HCT116 (cell line): Measurements from ENCODE around the gene SNN. TPM values are rescaled to one million over a fixed set of nuclear protein-coding genes. Genes with fewer than 3 reads are reported as not detected.

Source experiments
- ATAC-seq: fragments of 200-7000 bp; cut with Tn5 transposase; 2 replicates; pipeline ENCODE4 v1.9.1; 2020; ENCODE audit warnings: mild to moderate bottlenecking, moderate library complexity
- BruUV-seq: library from RNA; stranded (reverse); fragments of 400-500 nt; replicated peaks from 2 replicates; lab custom pipeline; 2021; lab: Mats Ljungman, UMichigan
- CTCF ChIA-PET: fragments of 300-600 bp; sonication (Branson Sonifier 250); formaldehyde crosslinking; loops from one replicate; lab custom pipeline; 2021; ENCODE audit warnings: antibody characterized with exemption; lab: Charles Lee
- POLR2A ChIA-PET: fragments of 300-600, 350-600 bp; sonication (Branson Sonifier 250); formaldehyde crosslinking; loops from one replicate; lab custom pipeline; 2021; ENCODE audit warnings: antibody characterized with exemption; lab: Charles Lee
- RAD21 ChIA-PET, 2 experiments: fragments of 300-600 bp; sonication (Branson Sonifier 250); formaldehyde crosslinking; loops; one replicate each; lab custom pipeline; 2023; ENCODE audit warnings: low total read pairs in 2 of 2; ENCODE audit not compliant: uncharacterized antibody in 2 of 2, unreplicated experiment in 2 of 2, low non-redundant PET in 1 of 2; lab: Charles Lee
- DNase-seq: peaks from one replicate; pipeline ENCODE4 v3.0.0-alpha.2; 2010; ENCODE audit warnings: low read depth, low spot score
- H2AFZ ChIP-seq: fragments of 200-600 bp; shearing (Covaris generic), sonication (generic); 2 replicates; pipeline ENCODE4 v1.6.1; 2017; ENCODE audit warnings: low read depth, mixed run types, mixed read lengths, antibody characterized with exemption, low read length; ENCODE audit not compliant: poor library complexity, severe bottlenecking
- H3K27ac ChIP-seq: 2 replicates; pipeline ENCODE4 v1.5.1; 2012; ENCODE audit warnings: low read depth, low read length
- H3K27me3 ChIP-seq: fragments of 200-600 bp; sonication (generic); 2 replicates; pipeline ENCODE4 v1.6.1; 2016; ENCODE audit warnings: mixed run types, low read length, mixed read lengths; ENCODE audit not compliant: insufficient read depth
- H3K36me3 ChIP-seq, 2 experiments: fragments of 200-500 bp in 1 of 2; fragments of 200-600 bp in 1 of 2; sonication (Bioruptor generic) in 1 of 2; sonication (generic) in 1 of 2; 2 replicates each; pipeline versions ENCODE4 v1.5.1 to v1.6.1; 2014 to 2016; ENCODE audit warnings: low read length in 2 of 2, inconsistent platforms in 1 of 2, mixed read lengths in 1 of 2, mixed run types in 1 of 2; ENCODE audit not compliant: insufficient read depth in 2 of 2, control insufficient read depth in 1 of 2
- H3K4me1 ChIP-seq, 2 experiments: fragments of 200-600 bp in 1 of 2; sonication (generic) in 1 of 2; 2 replicates each; pipeline versions ENCODE4 v1.5.1 to v1.6.1; 2012 to 2017; ENCODE audit warnings: low read length in 2 of 2, inconsistent platforms in 1 of 2, mild to moderate bottlenecking in 1 of 2, mixed read lengths in 1 of 2, mixed run types in 1 of 2, moderate library complexity in 1 of 2; ENCODE audit not compliant: insufficient read depth in 2 of 2, control insufficient read depth in 1 of 2
- H3K4me2 ChIP-seq: fragments of 200-600 bp; sonication (generic); 2 replicates; pipeline ENCODE4 v1.6.1; 2017; ENCODE audit warnings: mixed run types, low read length, mixed read lengths
- H3K4me3 ChIP-seq, 2 experiments: fragments of 200-600 bp in 1 of 2; sonication (generic) in 1 of 2; replicated peaks in 1 of 2; 2 replicates each; pipeline ENCODE4 v1.5.1; 2011 to 2016; ENCODE audit warnings: low read length in 2 of 2, control low read depth in 1 of 2, low read depth in 1 of 2, mild to moderate bottlenecking in 1 of 2, mixed read lengths in 1 of 2, mixed run types in 1 of 2
- H3K79me2 ChIP-seq: fragments of 200-600 bp; sonication (generic); 2 replicates; pipeline ENCODE4 v1.6.1; 2017; ENCODE audit warnings: mild to moderate bottlenecking, mixed run types, low read length, moderate library complexity, mixed read lengths; ENCODE audit not compliant: insufficient read depth
- H3K9ac ChIP-seq: fragments of 200-600 bp; sonication (generic); 2 replicates; pipeline ENCODE4 v1.6.1; 2016; ENCODE audit warnings: low read length, mixed read lengths
- H3K9me2 ChIP-seq: fragments of 200-600 bp; sonication (generic), shearing (Covaris generic); 2 replicates; pipeline ENCODE4 v1.6.1; 2017; ENCODE audit warnings: mixed run types, mild to moderate bottlenecking, moderate library complexity; ENCODE audit not compliant: insufficient read depth
- H3K9me3 ChIP-seq, 2 experiments: fragments of 200-500 bp in 1 of 2; fragments of 200-600 bp in 1 of 2; sonication (Bioruptor generic) in 1 of 2; sonication (generic) in 1 of 2; 2 replicates each; pipeline ENCODE4 v1.6.1; 2014 to 2017; ENCODE audit warnings: low read length in 2 of 2, mixed read lengths in 2 of 2, inconsistent platforms in 1 of 2, low read depth in 1 of 2, mild to moderate bottlenecking in 1 of 2, mixed run types in 1 of 2, moderate library complexity in 1 of 2; ENCODE audit not compliant: control insufficient read depth in 1 of 2, insufficient read depth in 1 of 2
- H4K20me1 ChIP-seq: fragments of 200-600 bp; sonication (generic), shearing (Covaris generic); 2 replicates; pipeline ENCODE4 v1.6.1; 2017; ENCODE audit warnings: mixed run types, mild to moderate bottlenecking, moderate library complexity; ENCODE audit not compliant: insufficient read depth
- EGR1 ChIP-seq: IDR thresholded peaks from 2 replicates; pipeline ENCODE4 v1.6.1; 2012; ENCODE audit warnings: low read depth
- FOSL1 ChIP-seq: IDR thresholded peaks from 2 replicates; pipeline ENCODE4 v1.6.1; 2012; ENCODE audit warnings: low read depth
- JUND ChIP-seq: IDR thresholded peaks from 2 replicates; pipeline ENCODE4 v1.6.1; 2012
- SIN3A ChIP-seq: IDR thresholded peaks from 2 replicates; pipeline ENCODE4 v1.6.1; 2012; ENCODE audit warnings: low read depth
- SRF ChIP-seq: IDR thresholded peaks from 2 replicates; pipeline ENCODE4 v1.6.1; 2012; ENCODE audit warnings: low read depth
- intact Hi-C: fragments of 100-400 bp; cut with micrococcal nuclease; formaldehyde crosslinking; loops from 2 replicates; pipeline ENCODE4 v1.10.0; 2022
- total RNA-seq: library from RNA; stranded (reverse); gene quantifications from one replicate; pipeline ENCODE4 v1.2.1, GENCODE V29; 2021; ENCODE audit not compliant: unreplicated experiment
- TF ChIP-seq, protein P1 (sequence below): IDR thresholded peaks from 2 replicates; pipeline ENCODE4 v1.6.1; 2012
- TF ChIP-seq, protein P2 (sequence below), 3 experiments: fragments of 200-600 bp in 1 of 3; sonication (generic) in 1 of 3; IDR thresholded peaks in 2 of 3; conservative IDR thresholded peaks in 1 of 3; 2 replicates each; pipeline ENCODE4 v1.5.1; 2012 to 2017; ENCODE audit warnings: low read depth in 2 of 3, low read length in 2 of 3, antibody characterized with exemption in 1 of 3, borderline replicate concordance in 1 of 3, control low read depth in 1 of 3, mild to moderate bottlenecking in 1 of 3, mixed read lengths in 1 of 3, mixed run types in 1 of 3, moderate library complexity in 1 of 3; ENCODE audit not compliant: insufficient read depth in 1 of 3
- TF ChIP-seq, protein P3 (sequence below): IDR thresholded peaks from 2 replicates; pipeline ENCODE4 v1.6.1; 2012
- TF ChIP-seq, protein P4 (sequence below): IDR thresholded peaks from 2 replicates; pipeline ENCODE4 v1.6.1; 2011; ENCODE audit warnings: mild to moderate bottlenecking, low read length, moderate library complexity; ENCODE audit not compliant: insufficient replicate concordance; ENCODE audit errors: extremely low read depth
- TF ChIP-seq, protein P5 (sequence below): IDR thresholded peaks from 2 replicates; pipeline ENCODE4 v1.6.1; 2012; ENCODE audit warnings: low read depth

SNN gene
- total RNA-seq, 1 experiment from 2014 or later, result 12.2 TPM

DNA sequence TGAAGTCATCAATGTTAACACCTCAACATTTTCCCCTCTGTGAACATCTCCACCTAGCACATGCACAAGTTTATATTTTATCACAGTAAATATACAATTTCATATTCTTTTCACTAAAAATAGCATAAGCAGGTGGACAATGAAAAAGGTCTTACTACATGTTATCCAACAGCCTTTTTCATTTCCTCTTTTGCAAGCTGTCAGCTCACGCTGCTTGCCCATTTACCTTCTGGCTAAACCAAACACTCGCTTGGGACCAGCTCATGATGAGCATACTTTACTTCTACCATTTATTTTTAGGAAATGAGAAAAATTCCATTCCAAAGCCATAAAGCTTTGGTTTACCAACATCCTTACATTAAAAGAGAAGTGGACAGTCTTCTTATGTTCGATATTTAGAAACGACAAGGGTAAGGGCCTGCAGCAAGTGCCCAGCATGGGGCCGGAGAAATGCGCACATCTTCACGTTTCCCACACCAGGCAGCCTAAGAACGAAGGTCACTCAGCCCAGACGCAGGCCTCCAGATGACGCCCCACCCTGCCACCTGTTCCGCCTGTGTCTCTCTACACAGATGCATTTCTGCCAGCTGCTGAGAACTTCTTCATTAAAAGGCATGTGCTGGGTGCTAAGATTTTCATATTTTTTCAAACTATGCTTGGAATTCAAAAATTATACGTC is 13.9 kb downstream of the SNN start:
- RAD21 ChIA-PET, result no interaction called here
- Histone ChIP-seq H3K9me3 (no peaks in the 10 kb centered on the region), H3K4me1 (peaks cover 8 to 13% of the 10 kb centered on the region in 2 experiments; a peak in 2 of 4 replicates), H3K27me3 (no peaks in the 10 kb centered on the region), H3K9me2 (no peaks in the 10 kb centered on the region), H3K27ac (no peak overlapping the region), H3K79me2 (no peaks in the 10 kb centered on the region), H3K36me3 (peaks cover 17 to 20% of the 10 kb centered on the region in 2 experiments; a peak in 3 of 4 replicates), H3K4me3 (no peak overlapping the region), H3K9ac (no peak overlapping the region), H3K4me2 (no peak overlapping the region), H2AFZ (no peak overlapping the region), H4K20me1 (no peaks in the 10 kb centered on the region)
- POLR2A ChIA-PET, result no interaction called here
- ATAC-seq (no peak), DNase-seq (no peak)
- BruUV-seq, result no TSS peak
- TF ChIP-seq, protein P1, sequence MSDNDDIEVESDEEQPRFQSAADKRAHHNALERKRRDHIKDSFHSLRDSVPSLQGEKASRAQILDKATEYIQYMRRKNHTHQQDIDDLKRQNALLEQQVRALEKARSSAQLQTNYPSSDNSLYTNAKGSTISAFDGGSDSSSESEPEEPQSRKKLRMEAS, result no peak
- TF ChIP-seq EGR1, result no peak
- TF ChIP-seq, protein P2, sequence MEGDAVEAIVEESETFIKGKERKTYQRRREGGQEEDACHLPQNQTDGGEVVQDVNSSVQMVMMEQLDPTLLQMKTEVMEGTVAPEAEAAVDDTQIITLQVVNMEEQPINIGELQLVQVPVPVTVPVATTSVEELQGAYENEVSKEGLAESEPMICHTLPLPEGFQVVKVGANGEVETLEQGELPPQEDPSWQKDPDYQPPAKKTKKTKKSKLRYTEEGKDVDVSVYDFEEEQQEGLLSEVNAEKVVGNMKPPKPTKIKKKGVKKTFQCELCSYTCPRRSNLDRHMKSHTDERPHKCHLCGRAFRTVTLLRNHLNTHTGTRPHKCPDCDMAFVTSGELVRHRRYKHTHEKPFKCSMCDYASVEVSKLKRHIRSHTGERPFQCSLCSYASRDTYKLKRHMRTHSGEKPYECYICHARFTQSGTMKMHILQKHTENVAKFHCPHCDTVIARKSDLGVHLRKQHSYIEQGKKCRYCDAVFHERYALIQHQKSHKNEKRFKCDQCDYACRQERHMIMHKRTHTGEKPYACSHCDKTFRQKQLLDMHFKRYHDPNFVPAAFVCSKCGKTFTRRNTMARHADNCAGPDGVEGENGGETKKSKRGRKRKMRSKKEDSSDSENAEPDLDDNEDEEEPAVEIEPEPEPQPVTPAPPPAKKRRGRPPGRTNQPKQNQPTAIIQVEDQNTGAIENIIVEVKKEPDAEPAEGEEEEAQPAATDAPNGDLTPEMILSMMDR (IDR thresholded peaks at IDR 0.05 in 2 of 3, conservative IDR thresholded peaks at IDR 0.05 in 1 of 3; ENCODE audit: borderline replicate concordance in 1 of 3, insufficient read depth in 1 of 3, low read depth in 2 of 3, low read length in 2 of 3), result no peak
- TF ChIP-seq SRF, result no peak
- TF ChIP-seq SIN3A, result no peak
- TF ChIP-seq JUND, result no peak
- TF ChIP-seq, protein P3, sequence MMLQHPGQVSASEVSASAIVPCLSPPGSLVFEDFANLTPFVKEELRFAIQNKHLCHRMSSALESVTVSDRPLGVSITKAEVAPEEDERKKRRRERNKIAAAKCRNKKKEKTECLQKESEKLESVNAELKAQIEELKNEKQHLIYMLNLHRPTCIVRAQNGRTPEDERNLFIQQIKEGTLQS, result no peak
- no peak for TF ChIP-seq FOSL1
- TF ChIP-seq, protein P4, sequence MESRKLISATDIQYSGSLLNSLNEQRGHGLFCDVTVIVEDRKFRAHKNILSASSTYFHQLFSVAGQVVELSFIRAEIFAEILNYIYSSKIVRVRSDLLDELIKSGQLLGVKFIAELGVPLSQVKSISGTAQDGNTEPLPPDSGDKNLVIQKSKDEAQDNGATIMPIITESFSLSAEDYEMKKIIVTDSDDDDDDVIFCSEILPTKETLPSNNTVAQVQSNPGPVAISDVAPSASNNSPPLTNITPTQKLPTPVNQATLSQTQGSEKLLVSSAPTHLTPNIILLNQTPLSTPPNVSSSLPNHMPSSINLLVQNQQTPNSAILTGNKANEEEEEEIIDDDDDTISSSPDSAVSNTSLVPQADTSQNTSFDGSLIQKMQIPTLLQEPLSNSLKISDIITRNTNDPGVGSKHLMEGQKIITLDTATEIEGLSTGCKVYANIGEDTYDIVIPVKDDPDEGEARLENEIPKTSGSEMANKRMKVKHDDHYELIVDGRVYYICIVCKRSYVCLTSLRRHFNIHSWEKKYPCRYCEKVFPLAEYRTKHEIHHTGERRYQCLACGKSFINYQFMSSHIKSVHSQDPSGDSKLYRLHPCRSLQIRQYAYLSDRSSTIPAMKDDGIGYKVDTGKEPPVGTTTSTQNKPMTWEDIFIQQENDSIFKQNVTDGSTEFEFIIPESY, result no peak
- TF ChIP-seq, protein P5, sequence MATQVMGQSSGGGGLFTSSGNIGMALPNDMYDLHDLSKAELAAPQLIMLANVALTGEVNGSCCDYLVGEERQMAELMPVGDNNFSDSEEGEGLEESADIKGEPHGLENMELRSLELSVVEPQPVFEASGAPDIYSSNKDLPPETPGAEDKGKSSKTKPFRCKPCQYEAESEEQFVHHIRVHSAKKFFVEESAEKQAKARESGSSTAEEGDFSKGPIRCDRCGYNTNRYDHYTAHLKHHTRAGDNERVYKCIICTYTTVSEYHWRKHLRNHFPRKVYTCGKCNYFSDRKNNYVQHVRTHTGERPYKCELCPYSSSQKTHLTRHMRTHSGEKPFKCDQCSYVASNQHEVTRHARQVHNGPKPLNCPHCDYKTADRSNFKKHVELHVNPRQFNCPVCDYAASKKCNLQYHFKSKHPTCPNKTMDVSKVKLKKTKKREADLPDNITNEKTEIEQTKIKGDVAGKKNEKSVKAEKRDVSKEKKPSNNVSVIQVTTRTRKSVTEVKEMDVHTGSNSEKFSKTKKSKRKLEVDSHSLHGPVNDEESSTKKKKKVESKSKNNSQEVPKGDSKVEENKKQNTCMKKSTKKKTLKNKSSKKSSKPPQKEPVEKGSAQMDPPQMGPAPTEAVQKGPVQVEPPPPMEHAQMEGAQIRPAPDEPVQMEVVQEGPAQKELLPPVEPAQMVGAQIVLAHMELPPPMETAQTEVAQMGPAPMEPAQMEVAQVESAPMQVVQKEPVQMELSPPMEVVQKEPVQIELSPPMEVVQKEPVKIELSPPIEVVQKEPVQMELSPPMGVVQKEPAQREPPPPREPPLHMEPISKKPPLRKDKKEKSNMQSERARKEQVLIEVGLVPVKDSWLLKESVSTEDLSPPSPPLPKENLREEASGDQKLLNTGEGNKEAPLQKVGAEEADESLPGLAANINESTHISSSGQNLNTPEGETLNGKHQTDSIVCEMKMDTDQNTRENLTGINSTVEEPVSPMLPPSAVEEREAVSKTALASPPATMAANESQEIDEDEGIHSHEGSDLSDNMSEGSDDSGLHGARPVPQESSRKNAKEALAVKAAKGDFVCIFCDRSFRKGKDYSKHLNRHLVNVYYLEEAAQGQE, result no peak
- intact Hi-C loops, result no loop called here
- CTCF ChIA-PET, result interaction anchor here (0.7 kb wide), 1 partner anchor 150 kb away, joined by 3 read pairs; no protein-coding TSS in a partner anchor
